MM.1S (cell line): ENCODE measurements around the gene TRMT61A.

Experiments
- EZH2 ChIP-seq: fragments of 300-600 bp; sonication (generic); optimal IDR thresholded peaks from 2 replicates; pipeline ENCODE3; 2017; ENCODE audit warnings: low read depth, mild to moderate bottlenecking, antibody characterized with exemption, low read length, mixed read lengths
- TF ChIP-seq, protein P1 (sequence below): fragments of 300-600 bp; sonication (generic); IDR thresholded peaks from 2 replicates; pipeline ENCODE4 v1.5.1; 2016; ENCODE audit warnings: antibody characterized with exemption, low read length, mixed read lengths

- no peak for TF ChIP-seq EZH2
- TF ChIP-seq, protein P1, sequence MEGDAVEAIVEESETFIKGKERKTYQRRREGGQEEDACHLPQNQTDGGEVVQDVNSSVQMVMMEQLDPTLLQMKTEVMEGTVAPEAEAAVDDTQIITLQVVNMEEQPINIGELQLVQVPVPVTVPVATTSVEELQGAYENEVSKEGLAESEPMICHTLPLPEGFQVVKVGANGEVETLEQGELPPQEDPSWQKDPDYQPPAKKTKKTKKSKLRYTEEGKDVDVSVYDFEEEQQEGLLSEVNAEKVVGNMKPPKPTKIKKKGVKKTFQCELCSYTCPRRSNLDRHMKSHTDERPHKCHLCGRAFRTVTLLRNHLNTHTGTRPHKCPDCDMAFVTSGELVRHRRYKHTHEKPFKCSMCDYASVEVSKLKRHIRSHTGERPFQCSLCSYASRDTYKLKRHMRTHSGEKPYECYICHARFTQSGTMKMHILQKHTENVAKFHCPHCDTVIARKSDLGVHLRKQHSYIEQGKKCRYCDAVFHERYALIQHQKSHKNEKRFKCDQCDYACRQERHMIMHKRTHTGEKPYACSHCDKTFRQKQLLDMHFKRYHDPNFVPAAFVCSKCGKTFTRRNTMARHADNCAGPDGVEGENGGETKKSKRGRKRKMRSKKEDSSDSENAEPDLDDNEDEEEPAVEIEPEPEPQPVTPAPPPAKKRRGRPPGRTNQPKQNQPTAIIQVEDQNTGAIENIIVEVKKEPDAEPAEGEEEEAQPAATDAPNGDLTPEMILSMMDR, result no peak
Measured at GRCh38 chr14:103489621-103490020, 39.4 kb upstream of the TRMT61A start.
